Stimulated activated CD4-positive, alpha-beta T cell treated with anti-CD3 and anti-CD28 coated beads, Interleukin-15, amount 100 ng/mL, for 24 hours (primary cell): ENCODE results near the gene LCE5A.
A peak's percentile ranks its signal among the peaks of the same experiment; 100 is the strongest.
"Not testable (repeated sequence)": the region's sequence is repeated elsewhere in the genome, so short reads cannot be mapped to it uniquely, and the experiment has no call there.

ENCODE experiments used
- DNase-seq: peaks from one replicate; pipeline ENCODE4 v3.0.0-alpha.2; 2020

Gene LCE5A

GRCh38 chr1:152510503-152510902 is at the start of gene LCE5A:
TSS of gene LCE5A (plus strand) at chr1:152510803. CDS start at chr1:152511535, 732 bp downstream.
- DNase-seq, result no peak

GRCh38 chr1:152461544-152461943 is 49.1 kb upstream of the LCE5A start:
- peak; percentile 74 for DNase-seq

GRCh38 chr1:152462636-152463035 is 48.0 kb upstream of the LCE5A start:
- no peak for DNase-seq

GRCh38 chr1:152466217-152466616 is 44.4 kb upstream of the LCE5A start:
- DNase-seq, result no peak

GRCh38 chr1:152473887-152474537 is 36.6 kb upstream of the LCE5A start:
- no peak for DNase-seq

- DNase-seq, result peak; percentile 82
Measured at GRCh38 chr1:152479792-152480595, 30.6 kb upstream of the LCE5A start.

- no peak for DNase-seq
Measured at GRCh38 chr1:152481869-152482664, 28.5 kb upstream of the LCE5A start.

GRCh38 chr1:152486400-152487006 is 24.1 kb upstream of the LCE5A start:
- peak; percentile 9 for DNase-seq

GRCh38 chr1:152487871-152488270 is 22.7 kb upstream of the LCE5A start:
- DNase-seq, result no peak

GRCh38 chr1:152491537-152491936 is 19.1 kb upstream of the LCE5A start:
- DNase-seq, result not testable (repeated sequence)

- peak; percentile 38 for DNase-seq
Measured at GRCh38 chr1:152495066-152495675, 15.4 kb upstream of the LCE5A start.

GRCh38 chr1:152497273-152497672 is 13.3 kb upstream of the LCE5A start:
- DNase-seq, result no peak

GRCh38 chr1:152501704-152502103 is 8.9 kb upstream of the LCE5A start:
- no peak for DNase-seq

GRCh38 chr1:152502496-152503180 is 8.0 kb upstream of the LCE5A start:
- DNase-seq, result no peak

GRCh38 chr1:152505083-152505482 is 5.5 kb upstream of the LCE5A start:
- DNase-seq, result no peak

GRCh38 chr1:152506899-152507498 is 3.6 kb upstream of the LCE5A start:
- DNase-seq, result no peak

GRCh38 chr1:152511596-152511995 is 993 bp downstream of the LCE5A start:
- DNase-seq, result no peak

GRCh38 chr1:152513081-152513480 is 2.5 kb downstream of the LCE5A start:
- no peak for DNase-seq

GRCh38 chr1:152514715-152515433 is 4.3 kb downstream of the LCE5A start:
- no peak for DNase-seq

GRCh38 chr1:152515434-152515783 is 4.8 kb downstream of the LCE5A start:
- DNase-seq, result peak; percentile 15

GRCh38 chr1:152516082-152516481 is 5.5 kb downstream of the LCE5A start:
- no peak for DNase-seq
